GM19452 (cell line): ENCODE measurements around the gene GRIN2D.

Experiments
- ATAC-seq: cut with Tn5 transposase; IDR thresholded peaks from one replicate; pipeline ENCODE4 v1.9.1; 2021; ENCODE audit not compliant: unreplicated experiment

The GRIN2D gene

GRCh38 chr19:48397263-48398101, 4.0 kb downstream of the GRIN2D start:
- ATAC-seq: no peak

DNA sequence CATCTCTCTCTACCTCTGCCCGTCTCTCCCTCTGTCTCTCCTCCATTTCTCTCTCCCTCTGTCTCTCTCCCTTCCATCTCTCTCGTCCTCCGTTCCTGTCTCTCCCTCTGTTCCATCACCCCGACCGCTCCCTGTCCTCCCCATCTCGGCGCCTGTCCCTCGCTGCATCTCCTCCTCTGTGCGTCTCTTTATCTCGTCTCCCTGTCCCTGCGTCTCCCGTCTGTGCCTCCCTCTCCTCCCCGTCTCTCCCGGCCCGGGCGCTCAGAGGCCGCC, 4.6 kb downstream of the GRIN2D start:
- peak; percentile 16 for ATAC-seq

GRCh38 chr19:48398375-48399235, 5.1 kb downstream of the GRIN2D start:
- ATAC-seq: peak; percentile 49

DNA sequence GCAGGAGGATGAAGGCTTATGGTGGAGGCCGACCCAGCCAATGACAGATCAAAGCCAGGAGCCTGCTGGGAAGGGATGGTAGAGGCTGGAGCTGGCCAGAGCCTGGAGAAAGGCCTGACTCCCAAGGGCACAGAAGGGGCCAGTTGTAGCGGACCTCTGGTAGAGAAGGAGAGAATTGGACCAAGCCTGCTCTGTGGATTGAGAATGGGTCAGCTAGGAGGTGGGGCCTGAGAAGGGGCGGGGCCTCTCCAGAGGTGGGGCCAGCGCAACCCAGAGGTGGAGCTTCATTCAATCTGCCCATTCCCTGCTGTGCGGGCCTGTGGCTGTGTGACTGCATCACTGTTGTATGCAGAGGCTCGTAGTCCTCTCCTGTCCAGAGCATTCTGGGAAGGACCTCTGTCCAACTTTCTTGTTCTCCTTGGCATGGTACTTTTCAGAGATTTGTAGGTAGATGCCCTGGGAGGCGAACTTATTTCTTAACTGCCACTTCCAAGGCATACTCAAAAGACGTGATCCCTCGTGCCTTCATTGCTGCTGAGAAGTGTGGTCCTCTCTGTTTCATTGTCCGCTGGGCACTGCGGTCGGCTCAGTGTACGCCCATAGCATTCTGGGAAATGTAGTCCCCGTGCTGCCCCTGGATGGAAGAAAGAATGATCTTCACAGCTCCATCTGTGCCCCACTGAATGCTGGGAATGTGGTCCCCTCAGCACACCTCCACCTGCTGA, 6.7 kb downstream of the GRIN2D start:
- ATAC-seq: no peak

- no peak for ATAC-seq
Observed at GRCh38 chr19:48401287-48401686, 7.8 kb downstream of the GRIN2D start.

DNA sequence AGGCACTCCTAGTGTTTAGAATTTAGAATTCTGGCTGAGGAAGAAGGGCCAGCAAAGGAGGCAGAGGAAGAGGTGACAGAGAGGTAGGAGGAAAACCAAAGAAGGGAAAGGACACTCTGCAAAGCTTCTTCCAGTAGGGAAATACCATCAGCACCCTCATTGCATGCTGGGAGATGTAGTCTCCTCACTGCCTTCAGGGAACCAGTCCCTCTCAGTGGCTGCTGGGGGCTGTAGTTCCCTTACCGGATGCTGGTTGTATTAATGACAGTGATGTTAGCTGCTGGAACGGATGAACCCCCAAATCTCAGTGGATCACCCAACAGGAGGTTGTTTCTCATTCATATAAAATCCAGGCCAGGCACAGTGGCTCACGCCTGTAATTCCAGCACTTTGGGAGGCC, 10.1 kb downstream of the GRIN2D start:
- ATAC-seq: peak; percentile 61

DNA sequence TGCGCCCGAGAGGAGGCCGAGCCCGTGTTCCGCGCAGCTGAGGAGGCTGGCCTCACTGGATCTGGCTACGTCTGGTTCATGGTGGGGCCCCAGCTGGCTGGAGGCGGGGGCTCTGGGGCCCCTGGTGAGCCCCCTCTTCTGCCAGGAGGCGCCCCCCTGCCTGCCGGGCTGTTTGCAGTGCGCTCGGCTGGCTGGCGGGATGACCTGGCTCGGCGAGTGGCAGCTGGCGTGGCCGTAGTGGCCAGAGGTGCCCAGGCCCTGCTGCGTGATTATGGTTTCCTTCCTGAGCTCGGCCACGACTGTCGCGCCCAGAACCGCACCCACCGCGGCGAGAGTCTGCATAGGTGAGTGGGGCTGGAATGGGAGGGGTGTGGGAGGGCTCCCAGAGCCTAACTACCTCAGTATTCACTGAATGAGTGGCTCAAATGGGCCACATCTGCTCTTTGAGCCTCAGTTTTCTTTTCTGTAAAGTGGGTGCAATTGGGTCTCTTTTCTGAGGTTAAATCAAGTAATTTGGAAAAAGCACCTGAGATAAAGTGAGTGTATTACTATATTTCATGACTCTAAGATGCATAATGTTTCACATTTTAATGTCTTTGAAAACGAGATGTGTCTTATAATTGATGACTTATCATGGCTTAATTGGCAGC, 11.7 kb downstream of the GRIN2D start:
- no peak for ATAC-seq

GRCh38 chr19:48405850-48406249, 12.4 kb downstream of the GRIN2D start:
- no peak for ATAC-seq

DNA sequence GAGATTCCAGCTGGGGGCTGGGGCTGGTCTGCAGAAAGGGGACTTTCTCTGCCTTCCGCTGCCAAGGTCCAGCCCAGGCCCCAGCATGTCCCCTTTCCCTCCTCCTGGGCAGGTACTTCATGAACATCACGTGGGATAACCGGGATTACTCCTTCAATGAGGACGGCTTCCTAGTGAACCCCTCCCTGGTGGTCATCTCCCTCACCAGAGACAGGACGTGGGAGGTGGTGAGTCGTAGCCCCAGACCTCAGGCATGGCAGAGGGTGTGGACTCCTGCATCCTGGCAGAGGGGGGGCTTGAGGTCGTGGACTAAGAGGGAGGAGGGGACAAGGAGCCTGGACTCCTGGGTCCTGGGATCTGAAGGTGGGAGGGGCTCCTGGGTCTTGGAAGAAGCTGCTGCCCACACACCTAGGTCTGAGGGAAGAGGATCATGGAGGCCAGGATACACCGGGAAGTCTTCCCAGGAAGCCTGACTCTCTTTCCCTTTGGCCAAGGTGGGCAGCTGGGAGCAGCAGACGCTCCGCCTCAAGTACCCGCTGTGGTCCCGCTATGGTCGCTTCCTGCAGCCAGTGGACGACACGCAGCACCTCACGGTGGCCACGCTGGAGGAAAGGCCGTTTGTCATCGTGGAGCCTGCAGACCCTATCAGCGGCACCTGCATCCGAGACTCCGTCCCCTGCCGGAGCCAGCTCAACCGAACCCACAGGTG, 20.6 kb downstream of the GRIN2D start:
- no peak for ATAC-seq

- ATAC-seq: no peak
Observed at GRCh38 chr19:48415395-48415794, 21.9 kb downstream of the GRIN2D start.

GRCh38 chr19:48415806-48416221, 22.3 kb downstream of the GRIN2D start:
- ATAC-seq: no peak

GRCh38 chr19:48417421-48417820, 24.0 kb downstream of the GRIN2D start:
- no peak for ATAC-seq

GRCh38 chr19:48418317-48419064, 25.0 kb downstream of the GRIN2D start:
- no peak for ATAC-seq

GRCh38 chr19:48419158-48419920, 25.9 kb downstream of the GRIN2D start:
- ATAC-seq: no peak

DNA sequence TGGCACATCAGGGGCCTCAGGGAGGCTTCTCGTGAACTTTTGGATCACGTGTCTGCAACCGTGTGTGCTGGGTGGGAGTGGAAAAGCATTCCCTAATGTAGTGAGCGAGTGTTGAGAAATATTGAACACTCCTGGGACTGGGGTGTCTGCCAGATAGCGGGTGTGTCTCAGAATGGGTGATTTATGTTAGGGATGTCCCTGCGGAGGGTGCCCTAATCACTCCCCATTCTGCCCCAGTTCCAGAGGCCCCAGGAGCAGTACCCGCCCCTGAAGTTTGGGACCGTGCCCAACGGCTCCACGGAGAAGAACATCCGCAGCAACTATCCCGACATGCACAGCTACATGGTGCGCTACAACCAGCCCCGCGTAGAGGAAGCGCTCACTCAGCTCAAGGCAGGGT, 28.1 kb downstream of the GRIN2D start:
- no peak for ATAC-seq

DNA sequence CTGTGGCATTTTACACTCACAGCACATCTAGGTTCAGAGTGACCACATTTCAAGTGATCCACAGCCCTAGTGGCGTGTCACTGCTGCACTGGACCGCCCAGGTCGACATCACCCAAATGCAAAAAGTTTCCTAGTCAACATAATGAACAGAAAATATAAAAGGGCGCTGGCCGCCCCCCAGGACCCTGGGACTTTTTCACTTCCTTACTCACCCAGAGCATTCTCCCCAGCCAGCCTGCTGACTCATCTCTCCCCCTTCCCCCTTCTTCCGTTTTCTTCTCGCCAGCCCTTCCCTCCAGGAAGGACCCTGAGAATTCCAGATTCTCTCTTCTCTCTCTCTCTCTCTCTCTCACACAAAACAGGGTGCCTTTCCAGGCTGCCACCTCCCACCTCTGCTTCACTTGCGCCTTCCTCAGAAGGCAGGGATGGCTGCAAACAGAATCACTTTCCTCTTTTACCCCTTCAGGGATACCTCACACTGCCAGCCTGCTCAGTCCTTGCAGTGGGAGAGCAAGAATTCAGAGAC, 31.3 kb downstream of the GRIN2D start:
- ATAC-seq: no peak

DNA sequence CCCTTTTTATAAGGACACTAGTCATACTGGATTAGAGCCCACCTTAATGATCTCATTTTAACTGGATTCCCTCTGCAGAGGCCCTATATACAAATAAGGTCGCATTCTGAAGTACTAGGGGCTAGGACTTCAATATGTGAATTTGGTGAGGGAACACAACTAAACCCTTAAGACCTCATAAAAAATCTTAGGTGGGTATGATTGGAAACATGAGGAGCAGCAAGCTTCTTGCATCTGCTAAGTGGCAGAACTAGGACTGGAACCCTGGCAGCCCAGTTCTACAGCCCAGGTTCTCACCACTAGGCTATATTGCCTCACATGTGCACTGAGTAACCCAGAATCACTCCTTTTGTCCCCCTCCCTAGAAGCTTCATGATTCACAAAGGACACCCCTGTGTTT, 35.2 kb downstream of the GRIN2D start:
- ATAC-seq: no peak

DNA sequence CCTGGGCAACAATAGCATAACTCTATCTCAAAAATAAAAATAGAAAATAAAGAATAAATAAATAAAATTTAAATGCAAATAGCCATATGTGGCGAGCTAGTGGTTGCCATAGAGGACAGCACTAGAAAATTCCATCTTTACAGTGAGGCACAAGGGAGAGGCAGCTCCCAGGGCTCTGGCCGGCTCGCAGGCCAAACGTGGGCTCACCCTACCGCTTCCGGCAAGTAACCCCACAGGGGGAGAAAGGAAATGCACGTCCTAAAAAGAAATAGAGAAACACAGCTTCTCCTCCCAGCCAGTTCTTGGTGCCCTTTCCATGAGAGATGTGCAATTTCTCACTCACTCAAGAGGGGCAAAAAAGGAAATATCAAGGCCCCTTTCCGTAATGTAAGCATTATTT, 39.9 kb downstream of the GRIN2D start:
- ATAC-seq: no peak

DNA sequence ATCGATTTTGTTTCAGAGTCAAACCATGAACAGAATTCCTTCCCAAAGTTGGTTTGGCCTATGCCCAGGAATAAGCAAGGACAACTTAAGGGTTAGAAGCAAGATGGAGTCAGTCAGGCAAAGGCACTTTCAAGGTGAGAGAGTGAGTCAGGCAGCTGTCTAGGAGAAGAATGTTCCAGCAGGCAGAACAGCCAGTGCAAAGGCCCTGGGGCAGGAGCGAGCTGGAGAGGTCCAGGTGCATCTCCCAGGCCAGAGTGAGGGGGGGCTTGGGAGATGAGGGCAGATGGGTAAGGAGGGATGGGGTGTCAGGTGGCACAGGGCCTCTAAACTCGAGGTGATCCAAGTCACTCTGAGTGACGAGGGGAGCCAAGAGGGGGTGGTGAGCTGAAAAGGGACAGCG, 43.1 kb downstream of the GRIN2D start:
- ATAC-seq: no peak
